IPS-18a (cell line): Measurements from ENCODE around the gene IQCH.

Source experiments
- H3K27ac ChIP-seq: one replicate; pipeline ENCODE4 v1.5.1; 2013; ENCODE audit warnings: low read length
- H3K27me3 ChIP-seq: one replicate; pipeline ENCODE4 v1.6.1; 2013; ENCODE audit warnings: mild to moderate bottlenecking, low read length; ENCODE audit not compliant: control insufficient read depth, insufficient read depth
- H3K36me3 ChIP-seq: one replicate; pipeline ENCODE4 v1.6.1; 2013; ENCODE audit warnings: low read depth, low read length; ENCODE audit not compliant: control insufficient read depth
- H3K4me1 ChIP-seq: one replicate; pipeline ENCODE4 v1.6.1; 2013; ENCODE audit warnings: low read depth, low read length; ENCODE audit not compliant: control insufficient read depth
- H3K4me3 ChIP-seq: one replicate; pipeline ENCODE4 v1.5.1; 2013; ENCODE audit warnings: low read length
- H3K9ac ChIP-seq: one replicate; pipeline ENCODE4 v1.6.1; 2013; ENCODE audit warnings: mild to moderate bottlenecking, low read length, moderate library complexity
- H3K9me3 ChIP-seq: one replicate; pipeline ENCODE4 v1.6.1; 2013; ENCODE audit warnings: low read depth, low read length; ENCODE audit not compliant: control insufficient read depth

Gene IQCH

DNA sequence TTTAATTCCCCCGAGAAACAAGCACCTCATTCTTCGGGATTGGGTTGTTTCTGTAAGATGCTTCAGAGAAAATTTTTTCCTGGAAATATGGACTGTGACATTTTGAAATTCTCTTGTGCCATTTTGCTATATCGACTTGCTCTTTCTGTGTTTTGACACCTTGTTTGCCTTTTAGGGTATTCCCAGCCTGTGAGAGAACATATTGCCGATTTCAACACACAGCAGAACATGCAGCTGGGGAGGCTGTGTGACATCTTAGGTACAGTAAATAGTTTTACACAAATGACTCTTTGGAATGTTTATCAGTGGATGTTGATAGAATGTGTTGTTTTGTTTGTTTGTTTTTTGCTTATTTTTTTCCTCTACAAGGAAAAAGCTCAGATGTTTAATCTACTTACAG lies 130.2 kb downstream of the IQCH start:
- Histone ChIP-seq H3K27me3 (no peaks in the 10 kb centered on the region), H3K9me3 (no peaks in the 10 kb centered on the region), H3K36me3 (no peaks in the 10 kb centered on the region), H3K27ac (no peak overlapping the region), H3K9ac (no peak overlapping the region), H3K4me3 (no peak overlapping the region), H3K4me1 (no peaks in the 10 kb centered on the region)

- no peaks in the 10 kb centered on the region for H3K9me3 ChIP-seq
- H3K27me3 ChIP-seq: no peaks in the 10 kb centered on the region
- H3K36me3 ChIP-seq: no peaks in the 10 kb centered on the region
- no peaks in the 10 kb centered on the region for H3K4me1 ChIP-seq
- no peak overlapping the region for H3K9ac ChIP-seq
- no peak overlapping the region for H3K27ac ChIP-seq
- no peak overlapping the region for H3K4me3 ChIP-seq
Observed at GRCh38 chr15:67385971-67386370, 131.4 kb downstream of the IQCH start.

DNA sequence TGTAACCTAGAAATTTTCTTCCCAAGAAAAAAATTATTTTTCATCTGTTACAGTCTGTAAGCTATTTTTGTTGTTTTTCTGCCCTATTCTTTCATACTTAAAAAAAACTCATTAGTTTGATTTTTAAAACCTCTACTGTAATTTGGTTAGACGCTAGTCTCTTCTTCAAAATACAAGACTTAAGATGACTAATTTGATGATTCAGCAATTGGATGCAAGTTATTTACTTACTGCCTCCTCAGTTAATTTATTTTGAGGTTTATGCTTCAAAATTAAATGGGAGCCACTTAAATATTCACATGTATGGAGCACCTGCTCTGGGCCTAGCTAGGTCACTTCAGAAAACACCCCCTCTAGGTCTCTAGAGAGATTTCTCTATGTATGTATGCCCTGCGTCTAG lies 132.4 kb downstream of the IQCH start:
- Histone ChIP-seq H3K9me3 (no peaks in the 10 kb centered on the region), H3K4me1 (no peaks in the 10 kb centered on the region), H3K4me3 (no peak overlapping the region), H3K27me3 (no peaks in the 10 kb centered on the region), H3K9ac (no peak overlapping the region), H3K27ac (no peak overlapping the region), H3K36me3 (no peaks in the 10 kb centered on the region)

DNA sequence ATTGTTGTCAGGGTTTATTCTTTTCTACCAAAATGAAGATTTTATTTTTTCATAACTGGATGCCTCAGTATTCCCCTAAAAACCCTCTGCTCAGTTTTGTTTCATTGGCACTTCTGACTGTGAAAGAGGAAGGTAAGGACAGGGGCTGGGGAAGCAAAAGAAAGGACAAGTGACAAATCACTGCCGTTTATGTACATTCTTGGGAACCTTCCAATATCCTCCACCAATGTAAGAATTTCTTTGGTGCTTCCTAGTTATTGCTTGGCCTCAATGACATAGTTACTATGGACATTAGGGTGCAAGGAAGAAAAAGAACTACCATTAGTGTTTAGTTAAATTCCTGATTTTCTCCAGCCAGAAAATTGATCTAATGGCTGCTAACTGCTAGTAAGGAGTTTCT lies 135.4 kb downstream of the IQCH start:
- Histone ChIP-seq H3K27ac (no peak overlapping the region), H3K9ac (no peak overlapping the region), H3K9me3 (no peaks in the 10 kb centered on the region), H3K4me3 (no peak overlapping the region), H3K36me3 (no peaks in the 10 kb centered on the region), H3K4me1 (no peaks in the 10 kb centered on the region), H3K27me3 (no peaks in the 10 kb centered on the region)

GRCh38 chr15:67394873-67395639 lies 140.5 kb downstream of the IQCH start:
- peaks cover 11% of the 10 kb centered on the region for H3K4me1 ChIP-seq
- H3K9ac ChIP-seq: no peak overlapping the region
- H3K27ac ChIP-seq: no peak overlapping the region
- H3K27me3 ChIP-seq: no peaks in the 10 kb centered on the region
- H3K36me3 ChIP-seq: no peaks in the 10 kb centered on the region
- no peaks in the 10 kb centered on the region for H3K9me3 ChIP-seq
- H3K4me3 ChIP-seq: no peak overlapping the region

GRCh38 chr15:67396114-67396513 lies 141.5 kb downstream of the IQCH start:
- Histone ChIP-seq H3K4me3 (no peak overlapping the region), H3K9me3 (no peaks in the 10 kb centered on the region), H3K27ac (no peak overlapping the region), H3K9ac (no peak overlapping the region), H3K27me3 (no peaks in the 10 kb centered on the region), H3K36me3 (no peaks in the 10 kb centered on the region), H3K4me1 (peaks cover 11% of the 10 kb centered on the region)

DNA sequence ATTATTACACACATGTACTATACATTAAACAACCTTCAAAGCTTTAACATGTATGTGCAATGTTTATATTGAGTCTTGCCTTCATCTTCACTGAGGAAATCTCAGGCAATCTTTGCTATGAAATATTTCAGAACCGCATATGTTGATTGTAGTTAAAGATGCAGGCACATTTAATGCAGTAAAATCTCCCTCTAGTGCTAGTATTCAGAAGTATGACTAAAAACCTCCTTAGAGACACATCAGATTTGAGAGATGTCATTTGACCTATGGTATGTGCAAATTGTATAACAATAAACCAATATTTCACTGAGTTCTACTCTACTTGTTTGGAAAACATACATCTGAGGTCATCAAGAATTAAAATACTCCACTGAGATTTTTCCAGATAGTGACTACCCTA lies 142.6 kb downstream of the IQCH start:
- peaks cover 13% of the 10 kb centered on the region for H3K4me1 ChIP-seq
- H3K9ac ChIP-seq: no peak overlapping the region
- no peak overlapping the region for H3K4me3 ChIP-seq
- H3K27me3 ChIP-seq: no peaks in the 10 kb centered on the region
- H3K9me3 ChIP-seq: no peaks in the 10 kb centered on the region
- no peak overlapping the region for H3K27ac ChIP-seq
- H3K36me3 ChIP-seq: no peaks in the 10 kb centered on the region

DNA sequence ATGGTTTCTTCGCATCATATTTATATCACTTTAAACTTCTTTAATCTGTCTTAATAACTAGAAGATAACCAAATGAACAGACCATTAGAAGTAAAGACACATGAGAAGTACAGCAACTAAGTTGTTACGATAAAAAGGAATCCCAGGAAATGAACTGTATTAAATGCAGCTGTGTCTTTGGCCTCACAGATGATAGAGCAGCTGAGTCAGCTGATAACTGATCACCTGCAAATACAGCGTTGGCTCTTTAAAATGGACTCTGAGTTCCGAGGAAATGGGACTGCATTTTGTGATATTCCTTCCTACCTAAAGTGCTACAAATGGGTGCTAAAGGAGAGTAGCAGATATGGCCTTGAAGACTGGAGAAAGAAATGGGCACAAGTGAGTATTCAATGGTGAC lies 145.3 kb downstream of the IQCH start:
- Histone ChIP-seq H3K36me3 (no peaks in the 10 kb centered on the region), H3K9me3 (no peaks in the 10 kb centered on the region), H3K4me3 (no peak overlapping the region), H3K9ac (no peak overlapping the region), H3K4me1 (peaks cover 19% of the 10 kb centered on the region), H3K27me3 (no peaks in the 10 kb centered on the region), H3K27ac (no peak overlapping the region)

GRCh38 chr15:67400890-67401289 lies 146.3 kb downstream of the IQCH start:
- H3K27me3 ChIP-seq: no peaks in the 10 kb centered on the region
- H3K36me3 ChIP-seq: no peaks in the 10 kb centered on the region
- H3K27ac ChIP-seq: no peak overlapping the region
- H3K4me1 ChIP-seq: peaks cover 18% of the 10 kb centered on the region
- no peak overlapping the region for H3K4me3 ChIP-seq
- H3K9ac ChIP-seq: no peak overlapping the region
- no peaks in the 10 kb centered on the region for H3K9me3 ChIP-seq

DNA sequence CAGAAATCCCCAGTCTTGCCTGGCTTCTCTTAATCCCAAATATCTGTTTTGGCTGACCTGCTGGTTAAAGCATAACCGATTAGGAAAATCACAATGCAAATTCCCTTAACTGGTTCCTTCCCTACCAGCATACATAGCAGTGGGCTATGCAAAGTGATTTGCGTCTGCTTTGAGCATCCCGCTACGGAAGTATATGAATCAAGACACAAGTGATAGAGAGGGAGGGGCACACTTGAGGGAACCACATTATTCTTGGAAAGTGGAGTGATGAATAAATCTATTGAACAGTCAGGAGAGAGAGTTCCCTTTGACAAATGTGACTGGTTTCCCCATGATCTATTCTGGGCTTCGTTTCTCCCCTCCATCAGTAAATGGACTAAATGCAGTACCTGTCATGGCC lies 146.8 kb downstream of the IQCH start:
- Histone ChIP-seq H3K36me3 (no peaks in the 10 kb centered on the region), H3K4me3 (no peak overlapping the region), H3K27me3 (no peaks in the 10 kb centered on the region), H3K4me1 (peaks cover 14% of the 10 kb centered on the region), H3K27ac (no peak overlapping the region), H3K9ac (no peak overlapping the region), H3K9me3 (no peaks in the 10 kb centered on the region)

GRCh38 chr15:67403428-67404154 lies 149.0 kb downstream of the IQCH start:
- no peaks in the 10 kb centered on the region for H3K36me3 ChIP-seq
- H3K9ac ChIP-seq: no peak overlapping the region
- no peak overlapping the region for H3K4me3 ChIP-seq
- H3K9me3 ChIP-seq: no peaks in the 10 kb centered on the region
- no peak overlapping the region for H3K27ac ChIP-seq
- H3K27me3 ChIP-seq: no peaks in the 10 kb centered on the region
- H3K4me1 ChIP-seq: peaks cover 22% of the 10 kb centered on the region
